HG02642 (cell line): Measurements from ENCODE around the gene PRXL2C.
"Not testable (repeated sequence)": the region's sequence is repeated elsewhere in the genome, so short reads cannot be mapped to it uniquely, and the experiment has no call there.

Experiments used
- ATAC-seq: cut with Tn5 transposase; IDR thresholded peaks from one replicate; pipeline ENCODE4 v1.9.1; 2021; ENCODE audit warnings: mild to moderate bottlenecking; ENCODE audit not compliant: unreplicated experiment, poor library complexity

PRXL2C gene

GRCh38 chr9:96614664-96615063 is 40.5 kb downstream of the PRXL2C start:
- not testable (repeated sequence) for ATAC-seq

- no peak for ATAC-seq
Measured at GRCh38 chr9:96612966-96613589, 42.0 kb downstream of the PRXL2C start.

GRCh38 chr9:96612105-96612965 is 42.8 kb downstream of the PRXL2C start:
- no peak for ATAC-seq

GRCh38 chr9:96611302-96611701 is 43.8 kb downstream of the PRXL2C start:
- no peak for ATAC-seq

GRCh38 chr9:96609732-96610131 is 45.4 kb downstream of the PRXL2C start:
- ATAC-seq = no peak

- ATAC-seq = no peak
Measured at GRCh38 chr9:96607971-96608370, 47.1 kb downstream of the PRXL2C start.

GRCh38 chr9:96605328-96605727 is 49.8 kb downstream of the PRXL2C start:
- no peak for ATAC-seq

- no peak for ATAC-seq
Measured at GRCh38 chr9:96604004-96604319, 51.2 kb downstream of the PRXL2C start.

- no peak for ATAC-seq
Measured at GRCh38 chr9:96603305-96604003, 51.7 kb downstream of the PRXL2C start.

GRCh38 chr9:96599298-96599697 is 55.8 kb downstream of the PRXL2C start:
- ATAC-seq = no peak

- ATAC-seq = no peak
Measured at GRCh38 chr9:96596601-96597111, 58.5 kb downstream of the PRXL2C start.
